HCT116 (cell line): ENCODE data around the gene DDX53. TPM values are rescaled to one million over a fixed set of nuclear protein-coding genes. Genes with fewer than 3 reads are reported as not detected.

Source experiments
- ATAC-seq: fragments of 200-7000 bp; cut with Tn5 transposase; 2 replicates; pipeline ENCODE4 v1.9.1; 2020; ENCODE audit warnings: mild to moderate bottlenecking, moderate library complexity
- BruUV-seq: library from RNA; stranded (reverse); fragments of 400-500 nt; replicated peaks from 2 replicates; lab custom pipeline; 2021; lab: Mats Ljungman, UMichigan
- CTCF ChIA-PET: fragments of 300-600 bp; sonication (Branson Sonifier 250); formaldehyde crosslinking; loops from one replicate; lab custom pipeline; 2021; ENCODE audit warnings: antibody characterized with exemption; lab: Charles Lee
- POLR2A ChIA-PET: fragments of 300-600, 350-600 bp; sonication (Branson Sonifier 250); formaldehyde crosslinking; loops from one replicate; lab custom pipeline; 2021; ENCODE audit warnings: antibody characterized with exemption; lab: Charles Lee
- RAD21 ChIA-PET, 2 experiments: fragments of 300-600 bp; sonication (Branson Sonifier 250); formaldehyde crosslinking; loops; one replicate each; lab custom pipeline; 2023; ENCODE audit warnings: low total read pairs in 2 of 2; ENCODE audit not compliant: uncharacterized antibody in 2 of 2, unreplicated experiment in 2 of 2, low non-redundant PET in 1 of 2; lab: Charles Lee
- DNase-seq: peaks from one replicate; pipeline ENCODE4 v3.0.0-alpha.2; 2010; ENCODE audit warnings: low read depth, low spot score
- H2AFZ ChIP-seq: fragments of 200-600 bp; shearing (Covaris generic), sonication (generic); 2 replicates; pipeline ENCODE4 v1.6.1; 2017; ENCODE audit warnings: low read depth, mixed run types, mixed read lengths, antibody characterized with exemption, low read length; ENCODE audit not compliant: poor library complexity, severe bottlenecking
- H3K27ac ChIP-seq: 2 replicates; pipeline ENCODE4 v1.5.1; 2012; ENCODE audit warnings: low read depth, low read length
- H3K27me3 ChIP-seq: fragments of 200-600 bp; sonication (generic); 2 replicates; pipeline ENCODE4 v1.6.1; 2016; ENCODE audit warnings: mixed run types, low read length, mixed read lengths; ENCODE audit not compliant: insufficient read depth
- H3K36me3 ChIP-seq, 2 experiments: fragments of 200-500 bp in 1 of 2; fragments of 200-600 bp in 1 of 2; sonication (Bioruptor generic) in 1 of 2; sonication (generic) in 1 of 2; 2 replicates each; pipeline versions ENCODE4 v1.5.1 to v1.6.1; 2014 to 2016; ENCODE audit warnings: low read length in 2 of 2, inconsistent platforms in 1 of 2, mixed read lengths in 1 of 2, mixed run types in 1 of 2; ENCODE audit not compliant: insufficient read depth in 2 of 2, control insufficient read depth in 1 of 2
- H3K4me1 ChIP-seq, 2 experiments: fragments of 200-600 bp in 1 of 2; sonication (generic) in 1 of 2; 2 replicates each; pipeline versions ENCODE4 v1.5.1 to v1.6.1; 2012 to 2017; ENCODE audit warnings: low read length in 2 of 2, inconsistent platforms in 1 of 2, mild to moderate bottlenecking in 1 of 2, mixed read lengths in 1 of 2, mixed run types in 1 of 2, moderate library complexity in 1 of 2; ENCODE audit not compliant: insufficient read depth in 2 of 2, control insufficient read depth in 1 of 2
- H3K4me2 ChIP-seq: fragments of 200-600 bp; sonication (generic); 2 replicates; pipeline ENCODE4 v1.6.1; 2017; ENCODE audit warnings: mixed run types, low read length, mixed read lengths
- H3K4me3 ChIP-seq, 2 experiments: fragments of 200-600 bp in 1 of 2; sonication (generic) in 1 of 2; replicated peaks in 1 of 2; 2 replicates each; pipeline ENCODE4 v1.5.1; 2011 to 2016; ENCODE audit warnings: low read length in 2 of 2, control low read depth in 1 of 2, low read depth in 1 of 2, mild to moderate bottlenecking in 1 of 2, mixed read lengths in 1 of 2, mixed run types in 1 of 2
- H3K79me2 ChIP-seq: fragments of 200-600 bp; sonication (generic); 2 replicates; pipeline ENCODE4 v1.6.1; 2017; ENCODE audit warnings: mild to moderate bottlenecking, mixed run types, low read length, moderate library complexity, mixed read lengths; ENCODE audit not compliant: insufficient read depth
- H3K9ac ChIP-seq: fragments of 200-600 bp; sonication (generic); 2 replicates; pipeline ENCODE4 v1.6.1; 2016; ENCODE audit warnings: low read length, mixed read lengths
- H3K9me2 ChIP-seq: fragments of 200-600 bp; sonication (generic), shearing (Covaris generic); 2 replicates; pipeline ENCODE4 v1.6.1; 2017; ENCODE audit warnings: mixed run types, mild to moderate bottlenecking, moderate library complexity; ENCODE audit not compliant: insufficient read depth
- H3K9me3 ChIP-seq, 2 experiments: fragments of 200-500 bp in 1 of 2; fragments of 200-600 bp in 1 of 2; sonication (Bioruptor generic) in 1 of 2; sonication (generic) in 1 of 2; 2 replicates each; pipeline ENCODE4 v1.6.1; 2014 to 2017; ENCODE audit warnings: low read length in 2 of 2, mixed read lengths in 2 of 2, inconsistent platforms in 1 of 2, low read depth in 1 of 2, mild to moderate bottlenecking in 1 of 2, mixed run types in 1 of 2, moderate library complexity in 1 of 2; ENCODE audit not compliant: control insufficient read depth in 1 of 2, insufficient read depth in 1 of 2
- H4K20me1 ChIP-seq: fragments of 200-600 bp; sonication (generic), shearing (Covaris generic); 2 replicates; pipeline ENCODE4 v1.6.1; 2017; ENCODE audit warnings: mixed run types, mild to moderate bottlenecking, moderate library complexity; ENCODE audit not compliant: insufficient read depth
- CTCF ChIP-seq, 3 experiments: fragments of 200-600 bp in 1 of 3; sonication (generic) in 1 of 3; IDR thresholded peaks in 2 of 3; conservative IDR thresholded peaks in 1 of 3; 2 replicates each; pipeline ENCODE4 v1.5.1; 2012 to 2017; ENCODE audit warnings: low read depth in 2 of 3, low read length in 2 of 3, antibody characterized with exemption in 1 of 3, borderline replicate concordance in 1 of 3, control low read depth in 1 of 3, mild to moderate bottlenecking in 1 of 3, mixed read lengths in 1 of 3, mixed run types in 1 of 3, moderate library complexity in 1 of 3; ENCODE audit not compliant: insufficient read depth in 1 of 3
- EGR1 ChIP-seq: IDR thresholded peaks from 2 replicates; pipeline ENCODE4 v1.6.1; 2012; ENCODE audit warnings: low read depth
- ELF1 ChIP-seq: IDR thresholded peaks from 2 replicates; pipeline ENCODE4 v1.6.1; 2012; ENCODE audit warnings: low read depth, borderline replicate concordance
- EZH2phosphoT487 ChIP-seq: fragments of 200-600 bp; IDR thresholded peaks from 2 replicates; pipeline ENCODE4 v1.6.1; 2018; ENCODE audit warnings: antibody characterized with exemption, borderline replicate concordance
- JUND ChIP-seq: IDR thresholded peaks from 2 replicates; pipeline ENCODE4 v1.6.1; 2012
- POLR2A ChIP-seq: IDR thresholded peaks from 2 replicates; pipeline ENCODE4 v1.7.0; 2011; ENCODE audit warnings: borderline replicate concordance; ENCODE audit not compliant: insufficient read depth, insufficient read length; ENCODE audit errors: extremely low read depth
- POLR2AphosphoS5 ChIP-seq: IDR thresholded peaks from 2 replicates; pipeline ENCODE4 v1.6.1; 2011; ENCODE audit warnings: mild to moderate bottlenecking, low read depth, low read length, moderate library complexity
- RAD21 ChIP-seq: IDR thresholded peaks from 2 replicates; pipeline ENCODE4 v1.6.1; 2012; ENCODE audit warnings: low read depth, mild to moderate bottlenecking
- REST ChIP-seq: IDR thresholded peaks from 2 replicates; pipeline ENCODE4 v1.6.1; 2012; ENCODE audit warnings: low read depth
- SIN3A ChIP-seq: IDR thresholded peaks from 2 replicates; pipeline ENCODE4 v1.6.1; 2012; ENCODE audit warnings: low read depth
- SP1 ChIP-seq: IDR thresholded peaks from 2 replicates; pipeline ENCODE4 v1.6.1; 2012; ENCODE audit warnings: low read depth
- SRF ChIP-seq: IDR thresholded peaks from 2 replicates; pipeline ENCODE4 v1.6.1; 2012; ENCODE audit warnings: low read depth
- TCF7L2 ChIP-seq: IDR thresholded peaks from 2 replicates; pipeline ENCODE4 v1.7.0; 2011; ENCODE audit warnings: borderline replicate concordance, inconsistent platforms; ENCODE audit not compliant: insufficient read depth, insufficient read length; ENCODE audit errors: extremely low read depth
- YY1 ChIP-seq: IDR thresholded peaks from 2 replicates; pipeline ENCODE4 v1.6.1; 2011; ENCODE audit warnings: low read length, low read depth, moderate library complexity, mild to moderate bottlenecking; ENCODE audit not compliant: insufficient replicate concordance; ENCODE audit errors: extremely low read depth
- ZBTB33 ChIP-seq: IDR thresholded peaks from 2 replicates; pipeline ENCODE4 v1.6.1; 2011; ENCODE audit warnings: mild to moderate bottlenecking, low read length, moderate library complexity; ENCODE audit not compliant: insufficient replicate concordance; ENCODE audit errors: extremely low read depth
- ZFX ChIP-seq: fragments of 450-650 bp; IDR thresholded peaks from 2 replicates; pipeline ENCODE4 v1.6.1; 2017
- ZNF274 ChIP-seq: fragments of 200-500 bp; sonication (Bioruptor generic); IDR thresholded peaks from 2 replicates; pipeline ENCODE4 v1.6.1; 2014; ENCODE audit warnings: mild to moderate bottlenecking, low read depth, low read length, inconsistent platforms
- intact Hi-C: fragments of 100-400 bp; cut with micrococcal nuclease; formaldehyde crosslinking; loops from 2 replicates; pipeline ENCODE4 v1.10.0; 2022
- total RNA-seq: library from RNA; stranded (reverse); gene quantifications from one replicate; pipeline ENCODE4 v1.2.1, GENCODE V29; 2021; ENCODE audit not compliant: unreplicated experiment
- TF ChIP-seq, protein P1 (sequence below): IDR thresholded peaks from 2 replicates; pipeline ENCODE4 v1.6.1; 2012

The DDX53 gene
- total RNA-seq, 1 experiment from 2014 or later = not detected

GRCh38 chrX:22969411-22969810 is 30.3 kb upstream of the DDX53 start:
- POLR2A ChIA-PET = no interaction called here
- BruUV-seq = no TSS peak

More at GRCh38 chrX:22969411-22969810, 30.3 kb upstream of the DDX53 start:
- no peak overlapping the region for H3K4me3 ChIP-seq
- intact Hi-C loops = no loop called here
- no peak overlapping the region for H3K9ac ChIP-seq
- no peaks in the 10 kb centered on the region for H3K9me2 ChIP-seq
- no peaks in the 10 kb centered on the region for H3K4me1 ChIP-seq
- no peak overlapping the region for H3K27ac ChIP-seq
- H3K79me2 ChIP-seq = no peaks in the 10 kb centered on the region
- no peak overlapping the region for H3K4me2 ChIP-seq
- DNase-seq = no peak
- H4K20me1 ChIP-seq = no peaks in the 10 kb centered on the region
- ChIA-PET RAD21 (no interaction called here), CTCF (no interaction called here)
- H3K9me3 ChIP-seq = no peaks in the 10 kb centered on the region
- H3K27me3 ChIP-seq = no peaks in the 10 kb centered on the region
- H2AFZ ChIP-seq = no peak overlapping the region
- no peaks in the 10 kb centered on the region for H3K36me3 ChIP-seq
- ATAC-seq = no peak
- TF ChIP-seq POLR2A = no peak
- TF ChIP-seq ZBTB33 = no peak
- TF ChIP-seq POLR2AphosphoS5 = no peak
- TF ChIP-seq SRF = no peak
- no peak for TF ChIP-seq YY1
- no peak for TF ChIP-seq EZH2phosphoT487
- TF ChIP-seq, protein P1, sequence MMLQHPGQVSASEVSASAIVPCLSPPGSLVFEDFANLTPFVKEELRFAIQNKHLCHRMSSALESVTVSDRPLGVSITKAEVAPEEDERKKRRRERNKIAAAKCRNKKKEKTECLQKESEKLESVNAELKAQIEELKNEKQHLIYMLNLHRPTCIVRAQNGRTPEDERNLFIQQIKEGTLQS = no peak
- no peak for TF ChIP-seq JUND
- no peak for TF ChIP-seq ELF1
- TF ChIP-seq TCF7L2 = no peak
- TF ChIP-seq ZNF274 = no peak
- TF ChIP-seq SP1 = no peak
- no peak for TF ChIP-seq RAD21
- TF ChIP-seq ZFX = no peak
- no peak for TF ChIP-seq SIN3A
- no peak for TF ChIP-seq EGR1
- TF ChIP-seq CTCF (IDR thresholded peaks at IDR 0.05 in 2 of 3, conservative IDR thresholded peaks at IDR 0.05 in 1 of 3; ENCODE audit: borderline replicate concordance in 1 of 3, insufficient read depth in 1 of 3, low read depth in 2 of 3, low read length in 2 of 3) = no peak
- no peak for TF ChIP-seq REST
